ENCODE data around the gene NUFIP1.
A peak's percentile ranks its signal among the peaks of the same experiment; 100 is the strongest.
"Not testable (repeated sequence)": the region's sequence is repeated elsewhere in the genome, so short reads cannot be mapped to it uniquely, and the experiment has no call there.

NUFIP1 gene

GRCh38 chr13:44919104-44919804 lies 70.0 kb downstream of the NUFIP1 start:
- DNase-seq: no peak

- peak; percentile 86 for DNase-seq
These were observed 70.8 kb downstream of the NUFIP1 start for GRCh38 chr13:44918326-44919103.

- DNase-seq: peak; percentile 97
These were observed 71.5 kb downstream of the NUFIP1 start for GRCh38 chr13:44917589-44918325.

- DNase-seq: no peak
These were observed 76.8 kb downstream of the NUFIP1 start for GRCh38 chr13:44912278-44913016.

DNA sequence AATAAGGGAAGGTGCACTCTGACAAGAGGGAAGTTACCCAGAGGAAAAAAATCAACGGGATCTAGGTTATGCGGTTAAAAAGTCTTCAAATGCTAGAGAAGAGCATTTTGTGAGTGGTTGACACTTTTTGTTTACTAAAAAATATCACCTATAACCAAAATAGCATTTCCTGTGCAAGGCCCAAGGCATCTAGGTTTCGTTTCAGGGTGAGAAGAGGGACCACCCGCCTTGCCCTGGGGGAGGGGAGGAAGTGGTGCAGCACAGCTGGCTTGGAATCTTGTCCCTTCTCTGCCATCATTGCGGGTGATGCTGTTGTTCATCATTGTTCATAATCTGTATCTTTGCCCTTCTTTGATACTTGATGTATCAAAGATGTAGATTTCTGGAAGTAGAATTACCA lies 80.6 kb downstream of the NUFIP1 start:
- no peak for DNase-seq

GRCh38 chr13:44908266-44908665 lies 81.0 kb downstream of the NUFIP1 start:
- no peak for DNase-seq

GRCh38 chr13:44906713-44907112 lies 82.6 kb downstream of the NUFIP1 start:
- DNase-seq: peak; percentile 29

DNA sequence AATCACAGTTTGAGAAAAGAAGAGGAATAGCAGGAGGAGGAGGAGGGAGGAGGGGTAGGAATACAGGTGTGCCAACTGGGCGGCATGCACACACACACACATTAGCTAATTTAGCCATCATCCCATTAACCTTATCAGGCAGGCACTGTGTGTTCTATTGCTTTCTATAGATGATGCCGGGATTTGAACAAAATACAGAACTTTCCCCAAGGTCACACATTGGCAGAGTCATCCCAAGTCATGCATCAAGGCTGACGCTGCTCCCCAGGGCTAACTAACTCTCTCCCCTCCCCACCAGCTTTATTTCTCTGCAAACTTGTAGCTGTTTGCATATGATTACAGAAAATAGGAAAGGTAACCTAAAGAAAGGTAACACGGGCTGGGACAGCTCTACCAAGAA lies 83.0 kb downstream of the NUFIP1 start:
- DNase-seq: no peak

GRCh38 chr13:44905556-44905955 lies 83.7 kb downstream of the NUFIP1 start:
- DNase-seq: no peak

- DNase-seq: no peak
These were observed 84.3 kb downstream of the NUFIP1 start for GRCh38 chr13:44904967-44905366.

- no peak for DNase-seq
These were observed 85.7 kb downstream of the NUFIP1 start for GRCh38 chr13:44903574-44903985.

DNA sequence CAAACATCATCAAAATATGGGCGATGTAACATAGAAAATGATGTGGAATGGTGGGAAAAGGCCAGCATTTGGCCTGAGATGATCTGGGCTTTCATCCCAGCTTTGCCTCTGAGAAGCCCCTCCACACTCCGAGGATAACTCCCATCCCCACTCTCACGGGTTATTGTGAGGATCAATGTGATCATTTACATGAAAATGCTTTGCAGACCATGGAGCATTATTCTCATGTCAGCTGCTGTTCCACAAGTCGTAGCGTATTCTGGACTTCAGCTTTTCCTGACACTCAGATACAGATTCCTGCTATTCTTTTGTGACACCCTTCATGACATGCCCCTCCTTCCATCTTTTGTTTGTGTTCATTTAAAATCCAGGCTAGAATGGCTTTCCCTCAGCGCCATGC lies 86.5 kb downstream of the NUFIP1 start:
- DNase-seq: no peak

GRCh38 chr13:44899967-44900366 lies 89.3 kb downstream of the NUFIP1 start:
- DNase-seq: peak; percentile 81

- not testable (repeated sequence) for DNase-seq
These were observed 91.0 kb downstream of the NUFIP1 start for GRCh38 chr13:44898308-44898707.

DNA sequence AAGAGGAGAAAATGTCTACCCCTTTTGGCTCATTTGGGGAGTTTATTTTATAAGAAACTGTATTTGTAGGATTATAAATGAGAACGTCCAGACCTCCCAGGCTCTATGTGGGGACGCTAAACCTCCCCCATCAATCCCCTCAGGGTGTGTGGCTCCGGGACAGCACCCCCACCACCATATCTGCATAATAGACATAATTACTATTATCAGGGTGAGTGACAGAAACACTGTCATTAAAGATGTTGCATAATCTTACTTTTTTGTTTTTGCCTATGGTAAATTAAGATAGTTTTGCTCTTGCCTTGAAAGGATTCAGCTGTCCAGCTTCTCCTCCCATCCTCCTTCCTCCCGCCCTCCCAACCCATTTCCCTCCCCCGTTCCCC lies 93.3 kb downstream of the NUFIP1 start:
- no peak for DNase-seq

DNA sequence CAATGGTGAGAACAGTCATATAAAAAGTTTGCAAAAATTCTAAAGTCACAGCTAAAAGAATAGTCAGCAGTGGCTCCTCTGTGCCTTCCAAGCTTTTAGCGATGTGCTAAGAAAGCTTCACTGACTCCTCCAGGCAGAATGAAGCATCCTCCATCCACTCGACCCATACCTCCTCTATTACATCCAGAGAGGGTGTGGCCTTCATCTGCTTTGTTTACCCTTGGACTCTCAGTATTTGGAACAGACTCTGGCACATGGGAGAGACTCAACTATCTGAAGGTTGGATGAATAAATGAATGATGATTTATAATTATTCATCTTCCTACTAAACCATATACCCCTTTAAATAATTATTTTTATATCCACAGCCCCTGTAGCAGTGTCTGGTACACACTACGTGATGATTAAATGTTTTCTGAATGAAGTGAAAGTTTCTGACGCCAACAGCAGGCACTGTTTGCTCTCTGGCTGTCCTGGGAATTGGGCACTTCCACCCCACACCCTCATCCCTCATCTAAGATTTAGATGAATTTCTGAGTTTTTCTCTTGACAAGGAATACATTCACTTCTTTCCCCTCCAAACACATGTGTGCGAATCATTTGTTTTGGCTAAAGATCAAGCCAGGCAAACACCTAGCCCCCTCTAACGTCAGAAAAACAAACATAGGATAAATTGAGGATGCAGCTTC lies 93.9 kb downstream of the NUFIP1 start:
- peak; percentile 43 for DNase-seq

DNA sequence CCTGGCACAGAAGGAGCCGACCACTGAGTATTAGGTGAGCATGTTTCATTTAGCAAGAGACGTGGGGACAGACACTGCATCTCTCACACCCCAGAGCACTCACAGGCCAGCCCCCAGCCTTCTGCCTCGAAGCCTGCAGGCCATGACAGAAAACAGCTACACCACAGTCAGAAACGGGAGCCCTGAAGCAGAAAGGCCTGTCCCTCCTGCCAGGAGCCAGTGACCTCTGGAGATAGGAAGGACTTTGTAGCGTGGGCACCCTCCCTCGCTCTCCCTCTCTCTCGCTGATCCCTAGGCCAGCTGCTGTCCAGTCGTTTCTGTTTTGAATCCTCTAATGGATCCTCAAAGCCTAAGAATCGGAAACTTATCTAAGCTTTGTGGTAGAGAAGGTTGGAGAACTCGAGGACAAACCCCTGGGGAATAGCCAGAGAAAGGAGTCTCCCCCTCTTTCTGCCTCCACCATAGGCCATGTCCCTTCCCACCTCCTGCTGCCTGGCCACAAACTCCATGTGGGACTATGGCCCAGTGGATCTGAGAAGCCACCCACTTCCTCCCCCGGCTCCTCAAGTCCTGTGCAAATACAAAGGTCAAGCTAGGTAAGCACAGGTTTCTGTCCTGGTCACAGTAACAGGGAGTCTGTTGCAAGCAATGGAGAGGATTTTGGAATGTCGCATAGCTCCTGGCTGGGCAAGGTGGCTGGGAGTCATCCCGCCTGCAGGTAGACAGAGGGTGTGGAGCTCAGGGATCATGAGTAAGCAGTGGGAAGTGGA lies 95.1 kb downstream of the NUFIP1 start:
- no peak for DNase-seq
